K562 (cell line): ENCODE results near the gene CAPN8. TPM values are rescaled to one million over a fixed set of nuclear protein-coding genes. Genes with fewer than 3 reads are reported as not detected.

Source experiments
- DACH1 ChIP-seq: fragments of 450-650 bp; IDR thresholded peaks from 2 replicates; pipeline ENCODE4 v1.6.1; 2018; ENCODE audit not compliant: partially characterized antibody
- HDAC3 ChIP-seq: fragments of 450-650 bp; IDR thresholded peaks from 2 replicates; pipeline ENCODE4 v1.6.1; 2018; ENCODE audit warnings: borderline replicate concordance, mild to moderate bottlenecking, moderate library complexity; ENCODE audit not compliant: partially characterized antibody
- HINFP ChIP-seq: fragments of 450-650 bp; conservative IDR thresholded peaks from 2 replicates; pipeline ENCODE4 v1.6.1; 2016; ENCODE audit warnings: missing genetic modification characterization, low read depth, mild to moderate bottlenecking, control low read depth, missing compliant biosample characterization
- MTA1 ChIP-seq: fragments of 450-650 bp; IDR thresholded peaks from 2 replicates; pipeline ENCODE4 v1.6.1; 2017; ENCODE audit warnings: borderline replicate concordance
- ZEB2 ChIP-seq: fragments of 450-650 bp; IDR thresholded peaks from 2 replicates; pipeline ENCODE4 v1.6.1; 2016
- polyA plus RNA-seq, 8 experiments: library from polyadenylated mRNA; depleted of rRNA in 4 of 8; stranded (reverse) in 5 of 8; unstranded in 3 of 8; fragments of >200 nt; fragmentation: Nextera tagmentation in 2 of 8; fragmentation: Illumina TruSeq in 1 of 8; extraction: Ambion mirVana in 2 of 8; extraction: Trizol in 1 of 8; gene quantifications; 2 replicates each; pipeline versions ENCODE4 v1.2.1 to v1.2.3, GENCODE V29; 2011 to 2014; ENCODE audit warnings: inconsistent platforms in 1 of 8, missing spikeins in 1 of 8
- total RNA-seq, 7 experiments: library from RNA; depleted of rRNA in 6 of 7; stranded (reverse); fragments of >200 nt in 6 of 7; fragmentation: Illumina TruSeq in 2 of 7; extraction: Trizol in 2 of 7; gene quantifications; 2 replicates each; pipeline versions ENCODE4 v1.2.1 to v1.2.3, GENCODE V29; 2011 to 2021; ENCODE audit warnings: low replicate concordance in 1 of 7
- TF ChIP-seq, protein P1 (sequence below): sonication (generic); formaldehyde crosslinking; IDR thresholded peaks from 2 replicates; pipeline ENCODE4 v1.4.0; 2020; ENCODE audit warnings: mild to moderate bottlenecking, missing genetic modification reagents
- TF ChIP-seq, protein P2 (sequence below): fragments of 450-650 bp; IDR thresholded peaks from 2 replicates; pipeline ENCODE4 v1.6.1; 2016

The CAPN8 gene
- total and polyA plus RNA-seq, 9 of the 15 experiments (the other 6 are each of a cell fraction or from before 2014, with no cell fraction given): 0.06 TPM; not detected in 8

DNA sequence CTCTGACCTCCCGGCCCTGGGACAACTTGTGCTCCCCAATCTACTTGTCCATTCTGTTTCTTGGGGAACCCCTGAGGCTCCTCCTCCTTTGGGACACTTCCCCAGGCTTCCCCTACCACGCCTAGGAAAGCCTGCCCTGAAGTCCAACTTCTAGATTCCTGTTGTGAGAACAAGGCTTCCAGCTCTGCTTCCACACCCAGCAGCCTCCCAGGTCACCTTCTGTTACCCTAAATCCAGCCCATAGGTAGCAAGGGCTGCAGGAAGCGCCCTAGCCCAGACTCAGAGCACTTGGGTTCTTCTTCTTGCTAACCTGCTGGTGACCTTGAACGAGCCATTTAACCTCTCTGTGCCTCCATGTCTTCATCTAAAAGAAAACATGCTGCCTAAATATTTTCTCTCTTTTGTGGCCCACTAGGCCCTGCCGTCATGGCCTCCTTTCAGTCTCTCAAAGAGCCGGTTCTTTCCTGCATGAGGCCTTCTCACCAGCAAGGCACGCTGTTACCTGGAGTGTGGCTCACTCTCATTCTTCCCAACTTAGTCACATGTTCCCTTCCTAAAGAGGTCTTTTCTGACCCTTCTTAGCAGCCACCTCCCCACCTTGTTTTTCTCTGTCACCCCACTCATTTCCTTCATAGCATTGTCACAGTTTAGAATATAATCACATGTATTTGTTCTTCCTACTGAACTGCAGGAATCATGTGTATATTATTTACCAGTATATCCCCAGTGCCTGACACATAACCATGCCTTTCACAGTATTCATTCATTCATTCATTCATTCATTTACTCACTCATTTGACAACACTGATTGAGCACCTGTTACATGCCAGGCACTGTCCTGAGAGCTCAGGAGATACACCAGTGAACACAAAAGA, 48.3 kb upstream of the CAPN8 start (continued):
- TF ChIP-seq, protein P1, sequence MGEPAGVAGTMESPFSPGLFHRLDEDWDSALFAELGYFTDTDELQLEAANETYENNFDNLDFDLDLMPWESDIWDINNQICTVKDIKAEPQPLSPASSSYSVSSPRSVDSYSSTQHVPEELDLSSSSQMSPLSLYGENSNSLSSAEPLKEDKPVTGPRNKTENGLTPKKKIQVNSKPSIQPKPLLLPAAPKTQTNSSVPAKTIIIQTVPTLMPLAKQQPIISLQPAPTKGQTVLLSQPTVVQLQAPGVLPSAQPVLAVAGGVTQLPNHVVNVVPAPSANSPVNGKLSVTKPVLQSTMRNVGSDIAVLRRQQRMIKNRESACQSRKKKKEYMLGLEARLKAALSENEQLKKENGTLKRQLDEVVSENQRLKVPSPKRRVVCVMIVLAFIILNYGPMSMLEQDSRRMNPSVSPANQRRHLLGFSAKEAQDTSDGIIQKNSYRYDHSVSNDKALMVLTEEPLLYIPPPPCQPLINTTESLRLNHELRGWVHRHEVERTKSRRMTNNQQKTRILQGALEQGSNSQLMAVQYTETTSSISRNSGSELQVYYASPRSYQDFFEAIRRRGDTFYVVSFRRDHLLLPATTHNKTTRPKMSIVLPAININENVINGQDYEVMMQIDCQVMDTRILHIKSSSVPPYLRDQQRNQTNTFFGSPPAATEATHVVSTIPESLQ (CRISPR knock-in tag): 0 out of 2 replicates have a peak, but pooled peaks have one; percentile 6
- TF ChIP-seq, protein P2, sequence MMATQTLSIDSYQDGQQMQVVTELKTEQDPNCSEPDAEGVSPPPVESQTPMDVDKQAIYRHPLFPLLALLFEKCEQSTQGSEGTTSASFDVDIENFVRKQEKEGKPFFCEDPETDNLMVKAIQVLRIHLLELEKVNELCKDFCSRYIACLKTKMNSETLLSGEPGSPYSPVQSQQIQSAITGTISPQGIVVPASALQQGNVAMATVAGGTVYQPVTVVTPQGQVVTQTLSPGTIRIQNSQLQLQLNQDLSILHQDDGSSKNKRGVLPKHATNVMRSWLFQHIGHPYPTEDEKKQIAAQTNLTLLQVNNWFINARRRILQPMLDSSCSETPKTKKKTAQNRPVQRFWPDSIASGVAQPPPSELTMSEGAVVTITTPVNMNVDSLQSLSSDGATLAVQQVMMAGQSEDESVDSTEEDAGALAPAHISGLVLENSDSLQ: 0 out of 2 replicates have a peak, but pooled peaks have one; percentile 18
- TF ChIP-seq DACH1 (no peak), HINFP (tag) (no peak), ZEB2 (peak; percentile 12; the same call in 1 of the 2 replicates), HDAC3 (no peak), MTA1 (0 out of 2 replicates have a peak, but pooled peaks have one; percentile 25)
- TF ChIP-seq, all 486 proteins: peak for 24
